Measurements from ENCODE around the gene MYBPH.

MYBPH gene, protein sequence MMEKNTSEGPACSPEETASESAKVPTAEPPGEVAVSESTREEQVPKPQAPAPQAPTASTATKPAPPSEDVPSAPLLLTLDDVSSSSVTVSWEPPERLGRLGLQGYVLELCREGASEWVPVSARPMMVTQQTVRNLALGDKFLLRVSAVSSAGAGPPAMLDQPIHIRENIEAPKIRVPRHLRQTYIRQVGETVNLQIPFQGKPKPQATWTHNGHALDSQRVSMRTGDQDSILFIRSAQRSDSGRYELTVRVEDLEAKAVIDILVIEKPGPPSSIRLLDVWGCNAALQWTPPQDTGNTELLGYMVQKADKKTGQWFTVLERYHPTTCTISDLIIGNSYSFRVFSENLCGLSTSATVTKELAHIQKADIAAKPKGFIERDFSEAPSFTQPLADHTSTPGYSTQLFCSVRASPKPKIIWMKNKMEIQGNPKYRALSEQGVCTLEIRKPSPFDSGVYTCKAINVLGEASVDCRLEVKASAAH

DNA sequence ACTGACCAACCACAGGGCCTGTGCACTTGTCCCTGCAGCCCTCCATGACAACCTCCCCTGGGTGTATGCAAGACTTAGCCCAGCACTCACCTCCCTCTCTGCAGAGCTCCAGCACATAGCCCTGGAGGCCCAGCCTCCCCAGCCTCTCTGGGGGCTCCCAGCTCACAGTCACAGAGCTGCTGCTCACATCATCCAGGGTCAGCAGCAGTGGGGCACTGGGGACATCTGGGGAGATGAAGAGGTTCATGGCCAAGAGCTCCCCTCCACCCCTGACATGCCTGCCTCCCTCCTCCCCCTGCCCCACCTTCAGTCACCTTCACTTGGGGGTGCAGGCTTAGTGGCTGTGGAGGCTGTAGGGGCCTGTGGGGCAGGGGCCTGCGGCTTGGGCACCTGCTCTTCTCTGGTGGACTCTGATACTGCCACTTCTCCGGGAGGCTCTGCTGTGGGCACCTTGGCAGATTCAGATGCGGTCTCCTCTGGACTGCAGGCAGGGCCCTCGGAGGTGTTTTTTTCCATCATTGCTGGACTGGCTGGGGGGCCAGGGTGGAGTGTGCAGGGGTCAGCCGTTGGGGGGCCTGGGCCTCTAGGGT lies at the start of gene MYBPH:
MYBPH (minus strand) TSS at position 590 of the 590 bp plus-strand sequence; CDS start at position 519, 71 bp downstream.
- DNase-seq, result no peak
- TF ChIP-seq, protein P1, sequence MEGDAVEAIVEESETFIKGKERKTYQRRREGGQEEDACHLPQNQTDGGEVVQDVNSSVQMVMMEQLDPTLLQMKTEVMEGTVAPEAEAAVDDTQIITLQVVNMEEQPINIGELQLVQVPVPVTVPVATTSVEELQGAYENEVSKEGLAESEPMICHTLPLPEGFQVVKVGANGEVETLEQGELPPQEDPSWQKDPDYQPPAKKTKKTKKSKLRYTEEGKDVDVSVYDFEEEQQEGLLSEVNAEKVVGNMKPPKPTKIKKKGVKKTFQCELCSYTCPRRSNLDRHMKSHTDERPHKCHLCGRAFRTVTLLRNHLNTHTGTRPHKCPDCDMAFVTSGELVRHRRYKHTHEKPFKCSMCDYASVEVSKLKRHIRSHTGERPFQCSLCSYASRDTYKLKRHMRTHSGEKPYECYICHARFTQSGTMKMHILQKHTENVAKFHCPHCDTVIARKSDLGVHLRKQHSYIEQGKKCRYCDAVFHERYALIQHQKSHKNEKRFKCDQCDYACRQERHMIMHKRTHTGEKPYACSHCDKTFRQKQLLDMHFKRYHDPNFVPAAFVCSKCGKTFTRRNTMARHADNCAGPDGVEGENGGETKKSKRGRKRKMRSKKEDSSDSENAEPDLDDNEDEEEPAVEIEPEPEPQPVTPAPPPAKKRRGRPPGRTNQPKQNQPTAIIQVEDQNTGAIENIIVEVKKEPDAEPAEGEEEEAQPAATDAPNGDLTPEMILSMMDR (IDR thresholded peaks at IDR 0.05; ENCODE audit: low read depth, low read length, missing control alignments), result no peak
- no peaks in the 10 kb centered on the region for H3K27me3 ChIP-seq (replicated peaks)
- no peak within 1 kb of the TSS for H3K27ac ChIP-seq
- H3K4me3 ChIP-seq (ENCODE audit: low read depth, low read length), result no peak within 1 kb of the TSS
- in situ Hi-C loops (cut with HindIII; ENCODE audit: low pct_ligation_motif_present, low sequenced_read_pairs), result no loop called here
- H3K36me3 ChIP-seq (replicated peaks), result no peaks in the 10 kb centered on the region

DNA sequence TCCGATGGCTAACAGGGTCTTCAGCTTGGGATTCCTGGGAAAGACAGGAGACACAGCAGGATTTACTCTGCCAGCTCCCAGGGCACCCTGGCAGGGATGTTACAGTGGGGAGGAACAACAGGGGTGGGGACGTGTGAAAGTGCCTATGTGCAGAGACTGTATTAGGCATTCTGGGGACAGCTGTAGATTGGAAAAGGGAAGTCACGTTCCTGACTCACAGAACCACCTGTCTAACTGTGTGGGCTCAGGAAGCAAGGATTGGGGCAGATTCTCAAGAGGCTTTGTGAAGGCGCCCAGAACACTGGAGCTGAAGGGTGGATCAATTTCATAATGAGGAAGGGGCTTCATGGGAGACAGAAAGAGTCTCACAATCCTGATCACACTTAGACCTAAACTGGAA lies 49.4 kb upstream of the MYBPH start:
- Histone ChIP-seq H3K27ac (no peak overlapping the region), H3K36me3 (replicated peaks) (no peaks in the 10 kb centered on the region), H3K27me3 (replicated peaks) (peaks cover 7% of the 10 kb centered on the region), H3K4me3 (ENCODE audit: low read depth, low read length) (no peak overlapping the region)
- in situ Hi-C loops (cut with HindIII; ENCODE audit: low pct_ligation_motif_present, low sequenced_read_pairs), result no loop called here
- DNase-seq, result no peak
- TF ChIP-seq, protein P1 (IDR thresholded peaks at IDR 0.05; ENCODE audit: low read depth, low read length, missing control alignments), result no peak

DNA sequence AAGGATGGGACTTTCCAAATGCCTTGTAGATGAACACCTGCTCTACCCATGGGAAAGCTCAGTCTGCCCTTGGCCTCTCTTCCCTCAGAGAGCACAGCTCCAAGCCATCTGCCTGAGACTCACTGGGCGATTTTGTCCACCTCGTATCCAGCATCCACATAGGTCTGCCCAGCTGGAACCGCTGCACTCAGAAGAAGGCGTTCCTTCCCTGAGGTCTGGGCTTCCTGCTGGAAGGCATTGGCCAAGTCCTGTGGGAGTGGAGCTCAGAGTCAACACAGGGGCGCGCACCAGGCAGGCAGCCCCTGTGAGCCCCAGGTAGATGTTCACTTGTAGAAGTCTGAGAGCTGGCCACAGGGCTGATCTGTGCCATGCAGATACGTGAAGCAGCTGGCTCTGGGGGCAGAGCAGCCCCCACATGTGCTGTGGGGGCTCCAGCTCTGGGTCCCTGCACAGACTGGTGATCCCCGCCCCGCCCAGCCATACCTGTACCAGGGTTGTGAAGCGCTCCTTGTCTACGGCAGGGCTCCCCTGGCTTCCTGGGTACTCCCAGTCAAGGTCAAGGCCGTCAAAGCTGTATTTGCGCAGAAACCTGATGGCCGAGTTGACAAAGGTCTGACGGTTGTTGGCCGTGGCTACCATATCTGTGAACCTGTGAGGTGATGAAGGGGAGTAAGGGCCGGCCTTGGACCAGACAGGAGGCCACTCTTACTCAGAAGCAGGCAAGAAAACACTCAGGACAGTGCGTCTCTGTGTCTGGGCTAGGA lies 47.6 kb upstream of the MYBPH start:
- in situ Hi-C loops (cut with HindIII; ENCODE audit: low pct_ligation_motif_present, low sequenced_read_pairs), result no loop called here
- TF ChIP-seq, protein P1 (IDR thresholded peaks at IDR 0.05; ENCODE audit: low read depth, low read length, missing control alignments), result no peak
- peaks cover 7% of the 10 kb centered on the region for H3K27me3 ChIP-seq (replicated peaks)

DNA sequence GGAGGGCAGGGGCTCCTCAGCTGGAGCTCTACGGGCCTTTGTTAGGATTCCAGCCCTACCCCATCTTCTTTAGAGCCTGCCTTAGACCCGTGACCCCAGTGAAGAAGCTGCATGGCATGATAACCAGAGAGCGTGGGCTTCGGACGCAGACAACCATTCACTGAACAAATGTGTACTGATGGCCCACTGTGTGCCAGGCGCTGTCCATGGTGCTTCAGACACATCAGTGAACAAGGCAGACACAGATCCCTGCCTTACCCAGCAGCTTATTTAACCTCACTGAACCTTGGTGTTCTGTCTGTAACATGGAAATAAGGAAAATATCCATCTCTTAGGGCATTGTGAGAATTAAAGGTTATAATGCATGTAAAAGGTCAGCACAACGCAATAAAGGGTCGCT lies 44.3 kb upstream of the MYBPH start:
- TF ChIP-seq, protein P1 (IDR thresholded peaks at IDR 0.05; ENCODE audit: low read depth, low read length, missing control alignments), result no peak
- Histone ChIP-seq H3K27me3 (replicated peaks) (peaks cover 18% of the 10 kb centered on the region), H3K36me3 (replicated peaks) (no peaks in the 10 kb centered on the region), H3K4me3 (ENCODE audit: low read depth, low read length) (no peak overlapping the region), H3K27ac (no peak overlapping the region)
- in situ Hi-C loops (cut with HindIII; ENCODE audit: low pct_ligation_motif_present, low sequenced_read_pairs), result no loop called here
- no peak for DNase-seq

More for the DNA sequence above, 47.6 kb upstream of the MYBPH start:
- H3K36me3 ChIP-seq (replicated peaks), result no peaks in the 10 kb centered on the region
- H3K4me3 ChIP-seq (ENCODE audit: low read depth, low read length), result no peak overlapping the region
- no peak for DNase-seq
- H3K27ac ChIP-seq, result no peak overlapping the region

DNA sequence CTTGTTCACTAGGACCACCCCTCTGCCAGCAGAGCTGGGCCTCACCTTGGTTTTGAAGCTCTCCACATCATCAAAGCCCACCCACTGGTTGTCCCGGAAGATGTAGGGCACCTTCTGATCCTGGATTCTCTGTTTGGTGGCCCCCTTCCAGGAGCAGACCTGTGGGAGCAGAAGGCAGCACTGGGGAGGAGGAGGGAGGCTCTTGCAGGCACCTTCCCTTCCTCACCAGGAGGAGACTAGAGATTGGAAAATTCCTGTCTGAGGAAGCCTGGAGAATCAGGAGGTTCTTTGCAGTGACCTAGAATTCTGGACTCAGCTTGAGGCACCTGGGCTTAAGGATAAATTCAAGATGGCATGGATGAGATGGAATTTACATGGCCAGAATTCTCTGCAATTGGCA lies 43.5 kb upstream of the MYBPH start:
- Histone ChIP-seq H3K27me3 (replicated peaks) (peaks cover 18% of the 10 kb centered on the region), H3K4me3 (ENCODE audit: low read depth, low read length) (no peak overlapping the region), H3K36me3 (replicated peaks) (no peaks in the 10 kb centered on the region), H3K27ac (no peak overlapping the region)
- TF ChIP-seq, protein P1 (IDR thresholded peaks at IDR 0.05; ENCODE audit: low read depth, low read length, missing control alignments), result no peak
- DNase-seq, result no peak
- in situ Hi-C loops (cut with HindIII; ENCODE audit: low pct_ligation_motif_present, low sequenced_read_pairs), result no loop called here

All from brain microvascular endothelial cell (primary cell).